NCI-H2107 treated with DMSO at 0.1 percent for 48 hours (cell line): ENCODE measurements around the gene SBF2.
"Not testable (repeated sequence)": the region's sequence is repeated elsewhere in the genome, so short reads cannot be mapped to it uniquely, and the experiment has no call there.

Experiments used
- DNase-seq: peaks from one replicate; lab custom pipeline; 2025; ENCODE audit not compliant: unreplicated experiment; lab: John Stamatoyannopoulos, UW

SBF2 gene

DNA sequence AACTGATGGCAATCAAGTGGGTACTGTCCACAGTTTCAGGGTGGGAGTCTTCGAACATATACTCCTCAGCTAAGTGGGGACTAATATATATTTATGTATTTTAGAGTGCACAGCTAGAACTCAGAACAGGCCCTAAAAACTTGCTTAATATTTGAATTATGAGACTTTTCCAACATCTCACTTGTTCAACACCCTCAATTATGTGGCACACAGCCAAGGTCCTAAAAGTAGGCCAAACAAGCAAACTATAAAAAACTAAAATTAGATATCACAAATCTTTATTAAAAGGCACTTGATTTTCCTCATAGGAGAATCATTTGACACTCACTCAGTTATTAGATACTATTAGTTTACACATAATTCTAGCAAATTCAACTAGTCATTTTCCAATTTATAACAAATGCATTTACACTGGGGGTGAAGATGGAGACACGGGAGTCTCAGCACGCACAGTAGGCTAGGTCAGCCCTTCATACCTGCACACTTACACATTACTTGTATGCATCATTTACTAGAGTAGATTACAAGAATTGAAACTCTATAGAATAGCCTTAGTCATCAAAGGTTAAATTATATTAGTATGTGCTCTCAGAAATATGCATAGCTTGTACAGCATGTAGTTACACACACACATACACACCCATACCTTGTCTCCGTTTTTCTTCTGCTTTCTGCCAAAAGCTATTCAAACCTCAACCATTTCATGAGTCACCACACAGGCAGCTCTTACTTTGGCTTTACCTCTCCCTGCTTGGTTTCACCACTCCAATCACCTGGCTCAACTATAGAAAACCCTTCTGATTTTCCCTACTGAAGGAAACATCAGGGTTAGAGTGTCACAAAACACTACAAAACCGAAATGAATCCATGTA lies 171.5 kb downstream of the SBF2 start:
- DNase-seq = no peak

DNA sequence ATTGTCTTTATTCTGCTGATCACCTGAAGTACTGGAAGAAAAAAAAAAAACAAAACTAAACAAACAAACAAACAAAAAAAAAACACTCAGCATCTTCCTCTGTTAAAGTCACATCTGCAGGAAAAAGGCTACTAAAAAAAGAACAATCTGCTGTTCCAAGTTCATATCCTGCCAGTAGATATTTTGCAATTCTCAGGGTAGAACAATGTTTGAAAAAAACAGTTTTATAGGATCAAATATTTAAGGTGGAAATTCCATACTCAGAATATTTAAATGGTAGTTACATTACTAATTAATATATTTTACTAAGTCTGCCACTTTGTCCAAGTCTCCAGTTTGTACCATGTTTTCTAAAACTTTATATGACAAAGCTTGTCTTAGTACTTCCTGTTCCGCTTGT lies 175.2 kb downstream of the SBF2 start:
- DNase-seq = no peak

DNA sequence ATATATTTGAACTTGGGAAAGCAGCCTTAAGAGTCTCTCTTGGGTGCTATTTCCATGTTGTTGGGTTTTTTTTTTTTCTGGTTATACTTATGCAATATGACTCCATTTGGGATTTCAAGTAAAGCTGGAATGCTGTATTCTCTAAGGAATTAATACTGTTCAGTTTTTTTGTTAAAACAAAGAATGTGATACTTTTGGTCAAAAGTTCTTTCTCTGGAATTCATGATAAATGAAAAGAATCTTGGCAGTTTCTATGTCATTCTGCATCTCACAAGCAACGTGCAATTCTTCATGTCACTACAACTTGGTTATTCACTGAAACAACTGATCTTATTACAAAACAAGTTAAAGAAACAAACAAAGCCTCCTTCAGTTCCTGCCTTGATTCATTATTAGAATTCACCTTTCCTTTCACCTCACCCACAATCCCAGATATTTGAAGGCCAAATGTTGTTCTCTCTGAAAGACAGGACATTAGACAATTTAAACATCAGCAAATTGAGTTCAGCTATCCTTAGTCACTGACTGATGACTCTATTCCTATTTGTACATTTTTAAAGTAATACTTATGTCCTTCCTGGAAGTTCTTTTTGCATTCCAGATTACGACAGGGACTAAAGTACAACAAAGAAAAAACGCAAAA lies 176.2 kb downstream of the SBF2 start:
- no peak for DNase-seq

DNA sequence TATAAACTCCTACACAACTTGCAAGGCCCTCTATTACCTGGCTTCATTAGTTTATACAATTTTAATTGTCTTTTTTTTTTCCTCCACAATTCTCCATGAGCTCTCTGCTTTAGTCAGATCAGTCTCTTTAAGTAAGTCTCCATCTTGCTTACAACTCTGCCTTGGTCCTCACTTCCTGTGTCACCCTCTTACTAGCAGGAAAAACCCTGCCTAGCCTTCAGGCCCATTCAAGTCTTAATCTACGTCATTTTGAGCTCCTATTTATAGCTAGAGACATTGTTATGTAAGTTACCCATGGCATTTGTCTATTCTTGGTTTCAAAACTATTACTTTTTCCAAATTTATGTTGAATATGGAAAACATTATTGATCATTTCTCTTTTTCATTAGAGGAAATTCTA lies 177.4 kb downstream of the SBF2 start:
- no peak for DNase-seq

DNA sequence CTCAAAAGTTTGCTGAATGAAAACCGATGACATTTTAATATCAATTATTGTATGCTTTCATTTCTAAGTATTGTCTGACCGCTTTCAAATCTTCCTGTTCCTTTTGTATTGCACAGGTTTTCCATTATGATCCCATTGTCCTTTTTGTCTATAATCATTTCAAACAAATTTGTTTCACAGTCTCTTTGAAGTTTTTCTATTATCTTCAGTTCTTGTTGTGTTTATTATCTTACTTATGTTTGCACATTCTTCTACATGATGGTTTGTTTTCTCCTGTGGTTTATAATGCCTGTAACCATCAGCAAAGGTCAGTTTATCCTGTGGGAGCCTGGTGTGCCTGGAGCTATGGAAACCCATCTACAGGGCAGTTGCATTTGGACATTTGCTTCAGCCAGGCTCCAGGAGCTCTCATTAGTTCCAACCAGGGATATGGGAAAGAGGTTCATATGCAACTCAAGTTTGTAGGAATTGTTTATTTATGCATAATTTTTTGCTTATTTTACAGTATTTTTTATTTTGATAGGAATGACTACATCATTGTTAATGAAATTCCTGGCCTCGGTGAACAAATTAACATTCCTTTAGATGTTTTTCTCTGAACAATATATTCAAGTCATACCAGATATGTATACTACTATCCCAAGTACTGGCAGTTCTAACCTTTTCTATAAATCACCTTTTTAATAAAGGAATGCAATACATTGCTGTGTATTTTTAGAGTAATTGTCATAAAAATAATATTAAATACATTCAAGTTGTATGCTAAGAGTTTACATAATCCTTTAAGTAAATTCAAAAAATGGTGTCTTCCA lies 179.2 kb downstream of the SBF2 start:
- DNase-seq = no peak

DNA sequence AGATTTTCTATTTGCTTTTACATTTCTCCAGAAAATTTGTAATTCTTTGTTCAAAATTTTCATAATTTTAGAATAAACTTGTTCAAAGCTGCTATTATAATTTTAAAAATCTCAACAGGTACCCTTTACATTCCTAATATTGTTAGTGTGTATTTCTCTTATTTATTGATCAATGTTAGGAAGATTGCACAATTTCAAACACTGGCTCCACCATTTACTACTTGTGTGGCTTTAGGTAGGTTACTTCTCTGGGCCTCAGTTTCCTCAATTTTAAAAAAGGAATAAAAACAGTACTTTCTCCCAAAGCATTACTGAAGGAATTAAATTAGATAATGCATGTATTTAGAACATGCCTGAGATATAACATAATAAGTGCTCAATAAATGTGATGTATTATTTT lies 180.2 kb downstream of the SBF2 start:
- no peak for DNase-seq

DNA sequence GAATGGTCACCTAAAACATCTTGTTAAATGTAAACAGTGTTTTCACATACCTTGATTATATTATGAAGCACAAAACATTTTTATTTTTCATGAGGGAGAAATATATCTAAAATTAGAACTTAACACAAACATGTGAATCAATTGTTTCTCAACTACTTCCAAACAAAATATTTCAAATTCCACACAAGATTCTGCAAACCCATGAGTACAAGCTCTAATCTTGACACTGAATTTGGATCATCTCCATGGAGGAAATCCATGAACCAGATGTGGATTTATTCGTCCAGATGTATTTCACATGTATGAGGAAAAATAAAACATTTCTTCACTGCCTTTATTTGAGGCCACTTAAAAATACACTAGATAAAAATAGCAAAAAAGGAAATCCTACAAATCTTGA lies 184.2 kb downstream of the SBF2 start:
- no peak for DNase-seq

DNA sequence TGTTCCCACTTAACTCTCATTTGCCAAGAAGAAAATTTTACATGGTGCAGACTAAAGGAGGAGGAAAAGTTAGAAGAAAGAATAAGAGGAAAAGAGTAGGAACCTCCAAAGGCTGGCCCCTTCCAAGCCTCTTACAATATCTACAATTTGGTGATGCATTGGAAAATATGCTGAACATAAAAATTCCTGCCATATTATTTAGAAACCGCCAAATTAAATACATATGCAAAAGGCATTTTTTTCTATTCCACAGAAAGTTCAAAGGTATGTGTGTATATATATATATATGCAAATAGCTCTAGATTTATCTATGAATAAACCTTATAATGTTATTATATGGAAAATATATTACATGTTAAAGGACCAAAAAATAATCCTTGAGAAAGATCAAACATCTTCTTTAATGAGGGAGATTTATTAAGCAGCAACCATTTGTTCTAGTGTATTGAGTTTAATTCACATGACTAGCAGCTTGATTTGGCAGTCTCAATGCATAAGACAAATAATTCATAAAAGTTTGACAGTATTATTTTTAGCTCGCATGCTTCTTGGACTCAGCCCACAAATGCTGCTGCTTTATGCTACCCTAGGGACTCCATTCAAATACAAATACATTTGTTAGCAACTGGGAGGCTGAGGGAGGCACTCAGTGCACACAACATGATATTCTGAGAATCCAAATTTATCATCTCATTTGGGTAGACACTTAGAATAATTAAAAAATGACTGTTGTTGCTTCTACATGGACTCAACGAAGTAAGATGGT lies 184.9 kb downstream of the SBF2 start:
- DNase-seq = peak; percentile 15

DNA sequence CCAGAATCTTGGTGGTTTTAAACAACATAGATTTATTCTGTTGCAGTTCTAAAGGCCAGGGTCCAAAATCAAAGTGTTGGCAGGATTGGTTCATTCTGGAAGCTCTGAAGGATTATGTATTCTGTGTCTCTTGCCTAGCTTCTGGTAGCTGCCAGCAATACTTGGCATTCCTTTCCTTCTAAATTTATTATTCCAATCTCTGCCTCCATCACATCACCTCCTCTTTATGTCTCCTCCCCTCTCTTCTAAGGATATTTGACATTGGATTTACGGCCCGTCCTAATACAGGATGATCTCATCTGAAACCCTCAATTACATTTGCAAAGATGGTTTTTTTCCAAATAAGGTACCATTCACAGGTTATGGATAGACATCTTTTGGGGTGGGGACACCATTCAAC lies 186.5 kb downstream of the SBF2 start:
- no peak for DNase-seq

DNA sequence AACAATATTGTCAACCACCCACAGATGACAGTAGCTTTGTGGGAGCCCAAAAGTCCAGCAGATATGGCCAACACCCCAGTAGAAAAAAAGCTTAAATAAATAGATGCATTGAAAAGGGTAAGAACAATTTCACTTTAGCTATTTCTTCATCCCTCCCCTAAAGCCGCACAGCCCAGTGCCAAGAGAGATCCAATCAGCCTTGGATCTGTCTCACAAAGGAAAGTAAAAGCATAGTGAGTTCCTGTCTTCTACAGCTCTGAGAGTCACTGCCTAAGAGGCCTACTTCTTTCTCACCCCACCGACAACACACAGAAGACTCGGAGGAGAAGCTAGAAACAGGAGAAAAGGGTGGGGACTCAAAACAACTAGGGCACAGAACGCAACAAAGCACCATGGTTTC lies 196.4 kb downstream of the SBF2 start:
- DNase-seq = no peak

DNA sequence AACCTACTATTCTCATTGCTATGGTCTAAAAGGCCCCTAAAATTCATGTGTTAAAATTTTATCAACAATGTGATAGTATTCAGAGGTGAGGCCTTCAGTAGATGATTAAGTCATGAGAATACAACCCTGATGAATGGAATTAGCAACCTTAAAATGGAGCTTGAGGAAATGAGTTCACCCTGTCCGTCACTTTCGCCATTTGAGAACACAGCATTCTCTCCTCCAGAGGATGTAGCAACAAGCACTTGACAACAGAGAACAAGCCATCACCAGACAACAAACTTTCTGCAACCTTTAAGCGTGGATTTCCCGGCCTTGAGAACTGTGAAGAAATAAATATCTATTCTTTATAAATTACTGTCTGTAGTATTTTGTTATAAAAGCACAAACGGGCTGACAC lies 197.0 kb downstream of the SBF2 start:
- DNase-seq = no peak

DNA sequence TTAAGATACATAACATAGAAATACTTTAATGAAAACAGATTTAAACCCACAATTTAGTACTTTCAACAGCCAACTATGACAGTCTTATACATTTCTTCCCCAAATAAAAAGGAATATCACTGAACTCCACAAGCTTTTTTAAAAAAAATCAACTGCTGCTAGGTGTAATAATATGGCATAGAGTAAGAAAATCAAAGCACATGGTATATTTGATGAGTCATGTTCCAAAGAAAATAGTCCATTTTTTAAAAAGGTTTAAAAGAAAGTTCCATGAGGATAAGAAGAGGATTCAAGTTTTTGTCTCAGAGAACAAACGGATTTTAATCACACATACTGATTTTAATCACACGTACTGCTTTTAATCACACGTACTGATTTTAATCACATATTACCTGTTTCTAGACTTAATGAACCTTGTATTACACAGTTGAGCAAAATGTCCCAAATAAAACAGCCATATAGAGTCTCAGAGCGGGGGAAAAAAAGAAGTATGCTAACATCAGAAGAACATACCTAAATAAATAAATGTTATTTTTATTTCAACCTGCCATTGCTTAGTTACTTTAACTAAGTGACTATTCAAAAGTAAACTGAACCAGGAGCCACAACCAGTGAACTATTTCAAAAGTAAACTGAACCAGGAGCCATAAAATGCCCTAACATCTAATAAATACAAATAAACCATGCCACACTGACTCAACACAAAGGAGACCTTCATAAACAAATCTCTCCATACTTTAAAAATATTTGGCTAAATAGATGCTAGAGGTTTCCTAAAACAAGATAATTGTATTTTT lies 198.4 kb downstream of the SBF2 start:
- DNase-seq = no peak

DNA sequence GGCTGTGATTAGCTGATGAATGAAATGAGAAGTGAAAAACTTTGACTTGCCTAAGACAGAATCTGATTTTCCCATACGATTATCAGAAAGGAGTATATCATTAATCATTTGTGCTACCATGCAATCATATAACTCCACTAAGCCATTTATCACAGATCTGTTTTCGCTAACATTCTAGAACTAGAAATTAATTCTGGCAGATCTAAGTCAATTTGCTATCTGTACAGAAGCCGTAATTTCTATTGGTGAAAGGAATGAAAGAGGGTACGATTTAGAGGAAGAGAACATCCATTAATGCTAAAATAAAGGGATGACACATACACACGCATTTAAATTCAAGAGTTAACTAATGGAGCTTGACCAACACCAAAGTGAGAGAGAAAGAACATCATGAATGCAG lies 201.6 kb downstream of the SBF2 start:
- DNase-seq = no peak

DNA sequence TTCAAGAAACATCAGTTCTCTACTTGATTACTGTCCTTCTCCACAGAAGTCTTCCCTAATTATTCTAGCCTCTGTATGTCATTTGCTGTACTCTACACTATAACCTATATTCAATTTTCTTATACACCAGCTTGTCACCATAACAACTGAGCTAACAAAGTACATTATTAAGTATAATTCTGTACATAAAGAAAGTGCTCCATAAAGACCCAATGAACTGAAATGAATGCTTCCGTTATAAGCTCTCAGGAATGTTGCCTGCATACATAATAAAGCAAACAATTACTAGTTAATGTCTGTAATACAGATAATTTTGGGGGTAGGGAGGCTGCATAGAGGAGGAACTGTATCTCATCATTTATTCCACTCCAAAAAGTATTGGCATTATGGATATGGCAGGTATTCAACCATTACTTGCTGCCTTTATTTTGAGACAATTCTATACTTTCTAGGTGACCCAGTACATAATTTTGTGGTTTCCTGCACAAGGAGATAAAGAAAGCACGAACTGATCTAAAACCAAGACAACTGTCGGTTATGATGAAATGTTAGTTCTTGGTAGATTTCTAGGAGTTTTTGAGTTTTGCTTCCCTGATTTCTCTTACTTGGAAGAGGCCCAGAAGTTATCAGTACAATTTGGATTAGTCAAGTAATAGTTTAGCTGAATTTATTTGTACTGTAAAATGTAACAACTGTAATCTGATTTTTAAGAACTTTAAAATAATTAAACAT lies 202.5 kb downstream of the SBF2 start:
- no peak for DNase-seq

DNA sequence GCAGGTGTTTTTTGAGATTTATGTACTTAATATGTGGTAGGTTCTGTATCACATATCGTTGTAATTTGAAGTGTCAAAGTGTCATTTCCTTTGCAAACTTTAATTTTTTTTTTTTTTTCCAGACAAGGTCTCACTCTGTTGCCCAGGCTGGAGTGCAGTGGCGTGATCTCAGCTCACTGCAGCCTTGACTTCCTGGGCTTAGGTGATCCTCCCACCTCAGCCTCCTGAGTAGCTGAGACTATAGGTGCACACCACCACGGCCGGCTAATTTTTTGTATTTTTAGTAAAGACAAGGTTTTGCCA lies 206.1 kb downstream of the SBF2 start:
- DNase-seq = not testable (repeated sequence)

DNA sequence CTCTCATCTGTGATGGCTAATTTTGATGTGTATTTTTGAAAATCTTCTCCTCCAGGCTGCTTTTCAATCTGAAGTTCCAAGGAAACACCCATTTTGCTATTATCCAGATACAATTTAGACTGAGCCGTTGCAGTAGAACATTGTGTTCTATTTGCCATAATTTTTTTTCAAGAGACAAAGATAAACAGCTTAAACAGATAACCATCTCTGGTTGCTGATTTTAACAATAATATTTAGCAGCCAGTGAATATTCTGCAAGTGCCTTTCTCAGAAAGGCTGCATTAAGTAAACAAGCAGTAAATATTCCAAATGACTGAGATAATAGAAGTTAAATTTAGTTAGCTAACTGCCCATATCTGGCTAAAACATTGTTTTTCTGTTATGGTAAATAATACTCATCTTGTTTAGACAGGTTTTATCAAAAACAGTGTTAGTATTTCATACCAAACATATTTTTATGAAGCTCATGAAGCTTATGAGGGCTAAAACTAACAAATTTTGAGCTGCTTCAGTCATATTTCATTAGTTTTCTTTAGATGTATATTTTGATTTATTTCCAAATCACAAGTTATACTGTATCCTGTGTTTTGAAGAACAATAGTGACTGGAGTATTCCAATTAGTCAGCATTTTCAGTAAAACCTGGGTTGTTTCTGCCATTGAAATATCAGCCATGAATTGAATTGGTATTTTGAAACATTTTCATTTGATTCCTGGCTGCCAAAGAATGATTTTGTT lies 206.7 kb downstream of the SBF2 start:
- DNase-seq = no peak

DNA sequence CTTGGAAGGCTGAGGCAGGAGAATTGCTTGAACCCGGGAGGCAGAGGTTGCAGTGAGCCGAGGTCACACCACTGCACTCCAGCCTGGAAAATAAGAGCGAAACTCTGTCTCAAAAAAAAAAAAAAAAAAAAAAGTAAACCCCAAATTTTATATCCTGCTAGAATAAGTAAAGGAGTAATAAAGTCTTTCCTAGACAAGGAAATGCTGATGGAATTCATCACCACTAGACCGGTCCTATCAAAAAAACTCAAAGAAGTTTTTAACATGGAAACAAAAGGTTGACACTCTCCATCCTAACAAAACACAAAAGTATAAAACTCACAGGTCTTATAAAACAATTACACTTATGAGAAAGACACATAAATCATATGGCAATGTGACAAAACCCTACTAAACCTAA lies 213.9 kb downstream of the SBF2 start:
- DNase-seq = no peak

DNA sequence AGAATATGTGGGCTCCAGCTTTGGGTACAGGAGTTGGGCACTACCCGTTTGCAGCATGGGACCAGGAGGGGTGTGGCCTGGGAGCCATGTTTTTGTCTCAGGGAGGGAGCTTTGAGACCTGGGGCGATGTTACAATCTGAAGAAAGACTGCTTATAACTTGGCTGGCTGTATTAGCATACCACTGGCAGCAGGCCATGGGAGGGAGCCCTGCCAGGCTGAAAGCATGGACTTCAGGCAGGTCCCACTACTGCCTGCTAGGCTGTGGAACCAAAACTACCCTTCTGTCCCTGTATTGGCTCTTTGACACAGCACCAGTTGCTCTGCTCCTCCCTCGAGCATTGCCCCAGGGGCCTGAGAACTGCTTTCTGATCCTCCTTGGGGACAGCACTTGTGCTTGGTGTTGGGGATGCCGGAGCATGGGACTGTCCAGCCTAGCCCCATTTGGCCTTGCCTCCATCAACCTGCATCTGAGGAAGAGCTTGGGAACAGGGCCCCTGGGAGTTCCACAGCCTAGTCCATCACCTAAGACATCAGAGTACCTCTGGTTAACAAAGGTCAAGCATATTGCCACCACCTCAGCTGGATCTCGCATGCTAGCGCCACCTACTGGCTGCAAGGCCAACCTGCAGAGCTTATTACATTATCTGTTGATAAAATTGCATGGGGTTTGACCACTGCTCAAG lies 217.4 kb downstream of the SBF2 start:
- no peak for DNase-seq

DNA sequence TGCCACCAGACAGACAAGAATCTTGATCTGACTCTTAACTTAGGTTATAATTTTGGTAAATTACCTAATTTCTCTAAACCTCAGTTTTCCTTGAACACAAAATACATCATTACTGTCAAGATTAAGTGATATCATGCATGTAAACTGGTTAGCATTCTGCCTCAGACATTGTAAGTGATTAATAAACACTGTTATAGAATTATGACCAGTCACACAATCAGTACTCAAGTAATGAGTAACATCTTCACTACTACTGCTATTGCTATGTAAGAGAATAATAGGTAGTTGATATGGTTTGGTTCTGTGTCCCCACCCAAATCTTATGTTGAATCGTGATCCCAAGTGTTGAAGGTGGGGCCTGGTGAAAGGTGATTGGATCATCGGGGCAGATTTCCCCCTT lies 218.9 kb downstream of the SBF2 start:
- DNase-seq = no peak
